ENCODE results near the gene KCND1.

Gene KCND1

DNA sequence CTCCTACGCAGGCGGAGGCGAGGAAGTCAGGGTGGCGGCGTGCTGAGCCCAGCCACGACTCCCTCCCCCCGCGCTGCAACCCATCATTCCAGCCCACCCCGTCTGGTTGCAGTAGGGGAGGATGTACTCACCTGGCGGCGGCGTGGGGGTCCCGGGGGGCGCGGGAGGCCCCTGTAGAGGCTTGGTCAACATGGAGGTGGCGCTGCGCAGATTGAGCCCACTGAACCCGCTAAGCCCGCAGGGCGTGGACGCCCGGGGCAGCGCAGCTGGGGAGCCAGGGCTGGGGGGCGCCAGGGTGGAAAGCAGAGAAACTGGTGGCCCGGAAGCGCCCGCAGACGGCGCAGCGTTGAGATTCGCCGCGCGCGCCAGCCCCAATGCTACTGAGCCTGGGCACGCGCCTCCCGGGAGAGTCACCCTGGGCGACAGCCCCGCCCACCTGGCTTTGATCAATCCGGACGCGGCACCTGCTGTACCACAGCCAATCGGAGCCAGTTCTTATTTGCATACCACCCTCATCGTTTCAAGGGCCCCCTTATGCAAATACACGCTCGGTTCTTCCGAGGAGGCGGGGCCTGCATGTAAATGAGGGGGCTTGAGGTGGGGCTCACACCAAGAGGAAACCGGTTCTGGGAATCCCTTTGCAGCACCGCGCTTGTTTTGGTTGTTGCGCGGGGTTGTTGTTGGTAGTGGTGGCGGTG is 52.9 kb downstream of the KCND1 start, which contains the start of gene PIM2:
PIM2 (minus strand) TSS at position 382 of the 698 bp plus-strand sequence; CDS start at position 192, 190 bp downstream.
- Histone ChIP-seq H3K27ac (ENCODE audit: low read depth, low read length) (peak within 1 kb of the TSS; percentile 41), H3K4me1 (ENCODE audit: control insufficient read depth in 5 of 5, insufficient read depth in 5 of 5, low read length in 5 of 5) (peaks cover 0 to 27% (median 26%) of the 10 kb centered on the region in 5 donors), H3K4me3 (ENCODE audit: low read depth in 1 of 5, low read length in 5 of 5) (peak within 1 kb of the TSS; percentile 43 to 64 (median 58)), H3K9me3 (ENCODE audit: control insufficient read depth in 5 of 5, low read length in 5 of 5) (no peaks in the 10 kb centered on the region), H3K9ac (ENCODE audit: low read length in 5 of 5) (peak within 1 kb of the TSS in 2 of 5 donors; percentile 17 to 45), H3K36me3 (ENCODE audit: control insufficient read depth in 5 of 5, insufficient read depth in 5 of 5, low read length in 5 of 5) (peaks cover 0 to 37% (median 19%) of the 10 kb centered on the region in 5 donors), H3K27me3 (ENCODE audit: control insufficient read depth in 5 of 5, insufficient read depth in 4 of 5, low read length in 5 of 5) (peaks cover 0 to 12% (median 4%) of the 10 kb centered on the region in 5 donors)

DNA sequence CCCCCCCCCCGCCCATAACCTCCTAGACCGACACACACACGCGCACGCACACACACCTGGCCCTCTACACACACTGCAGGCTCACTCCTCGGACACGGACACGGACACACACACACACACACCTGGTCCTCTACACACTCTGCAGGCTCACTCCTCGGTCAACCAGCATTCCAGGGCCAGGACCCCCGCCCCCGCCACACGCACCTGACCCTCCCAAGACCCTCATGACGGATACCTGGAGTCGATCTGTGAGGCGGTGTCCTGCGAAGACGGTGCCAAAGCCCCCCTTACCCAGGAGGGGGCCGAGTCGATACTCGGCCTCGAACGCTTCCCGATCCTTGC is 53.4 kb downstream of the KCND1 start:
- Histone ChIP-seq H3K4me1 (ENCODE audit: control insufficient read depth in 5 of 5, insufficient read depth in 5 of 5, low read length in 5 of 5) (peaks cover 0 to 27% (median 26%) of the 10 kb centered on the region in 5 donors), H3K27me3 (ENCODE audit: control insufficient read depth in 5 of 5, insufficient read depth in 4 of 5, low read length in 5 of 5) (peaks cover 0 to 8% (median 4%) of the 10 kb centered on the region in 5 donors), H3K9ac (ENCODE audit: low read length in 5 of 5) (peak overlapping the region in 1 of 5 donors; percentile 45), H3K9me3 (ENCODE audit: control insufficient read depth in 5 of 5, low read length in 5 of 5) (no peaks in the 10 kb centered on the region), H3K36me3 (ENCODE audit: control insufficient read depth in 5 of 5, insufficient read depth in 5 of 5, low read length in 5 of 5) (peaks cover 0 to 36% (median 14%) of the 10 kb centered on the region in 5 donors), H3K4me3 (ENCODE audit: low read depth in 1 of 5, low read length in 5 of 5) (peak overlapping the region; percentile 23 to 64 (median 57)), H3K27ac (ENCODE audit: low read depth, low read length) (peak overlapping the region; percentile 41)

- Histone ChIP-seq H3K4me1 (ENCODE audit: control insufficient read depth in 5 of 5, insufficient read depth in 5 of 5, low read length in 5 of 5) (peaks cover 0 to 28% (median 26%) of the 10 kb centered on the region in 5 donors), H3K36me3 (ENCODE audit: control insufficient read depth in 5 of 5, insufficient read depth in 5 of 5, low read length in 5 of 5) (peaks cover 0 to 27% (median 6%) of the 10 kb centered on the region in 5 donors), H3K4me3 (ENCODE audit: low read depth in 1 of 5, low read length in 5 of 5) (peak overlapping the region in 4 of 5 donors; percentile 11 to 64 (median 51)), H3K27ac (ENCODE audit: low read depth, low read length) (no peak overlapping the region), H3K27me3 (ENCODE audit: control insufficient read depth in 5 of 5, insufficient read depth in 4 of 5, low read length in 5 of 5) (peaks cover 0 to 8% (median 4%) of the 10 kb centered on the region in 5 donors), H3K9me3 (ENCODE audit: control insufficient read depth in 5 of 5, low read length in 5 of 5) (no peaks in the 10 kb centered on the region), H3K9ac (ENCODE audit: low read length in 5 of 5) (no peak overlapping the region)
Measured at GRCh38 chrX:48917139-48918001, 54.3 kb downstream of the KCND1 start.

DNA sequence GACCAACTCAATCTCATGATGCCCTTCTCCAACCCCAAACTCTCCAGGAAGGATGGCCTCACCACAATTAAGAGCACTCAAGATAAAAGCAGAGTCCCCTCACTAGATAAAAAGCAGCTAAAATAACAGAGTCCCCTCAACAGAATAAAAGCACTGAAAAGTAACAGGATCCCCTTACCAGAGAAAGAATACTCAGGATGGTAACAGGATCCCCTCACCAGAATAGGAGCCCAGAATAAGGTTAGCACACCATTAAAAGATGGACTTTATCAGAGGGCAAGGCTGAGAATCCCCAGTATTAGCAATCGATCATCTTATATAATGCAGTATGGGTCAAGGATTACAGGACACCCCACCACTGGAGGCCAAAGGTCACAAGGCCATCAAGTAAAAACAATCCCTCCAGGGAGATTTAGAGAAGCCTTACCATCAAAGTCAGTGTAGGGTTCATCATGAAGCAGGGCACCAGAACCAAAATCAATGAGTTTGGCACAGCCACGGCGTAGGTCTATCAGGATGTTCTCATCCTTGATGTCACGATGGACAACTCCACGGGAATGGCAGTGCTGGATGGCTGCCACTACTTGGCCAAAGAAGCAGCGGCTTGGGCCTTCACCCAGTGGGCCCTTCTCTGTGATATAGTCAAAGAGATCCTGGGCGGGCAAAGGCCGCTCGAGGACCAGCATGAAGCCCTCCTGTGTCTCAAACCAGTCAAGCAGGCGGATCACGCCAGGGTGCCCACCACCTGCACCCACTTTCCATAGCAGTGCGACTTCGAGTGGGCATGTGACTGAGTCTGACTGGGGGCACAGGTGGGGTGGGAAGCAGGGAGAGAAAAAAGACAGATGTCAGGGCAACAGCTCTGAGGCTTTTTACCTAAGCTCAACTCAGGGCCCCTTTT is 56.8 kb downstream of the KCND1 start:
- peaks cover 0 to 17% (median 2%) of the 10 kb centered on the region in 5 donors for H3K36me3 ChIP-seq (ENCODE audit: control insufficient read depth in 5 of 5, insufficient read depth in 5 of 5, low read length in 5 of 5)
- H3K9ac ChIP-seq (ENCODE audit: low read length in 5 of 5), result no peak overlapping the region
- H3K4me3 ChIP-seq (ENCODE audit: low read depth in 1 of 5, low read length in 5 of 5), result no peak overlapping the region
- H3K9me3 ChIP-seq (ENCODE audit: control insufficient read depth in 5 of 5, low read length in 5 of 5), result peaks cover 0 to 3% (median 0%) of the 10 kb centered on the region in 5 donors
- peaks cover 0 to 6% (median 2%) of the 10 kb centered on the region in 5 donors for H3K27me3 ChIP-seq (ENCODE audit: control insufficient read depth in 5 of 5, insufficient read depth in 4 of 5, low read length in 5 of 5)
- peaks cover 2 to 43% (median 34%) of the 10 kb centered on the region in 5 donors for H3K4me1 ChIP-seq (ENCODE audit: control insufficient read depth in 5 of 5, insufficient read depth in 5 of 5, low read length in 5 of 5)
- no peak overlapping the region for H3K27ac ChIP-seq (ENCODE audit: low read depth, low read length)

- H3K9ac ChIP-seq (ENCODE audit: low read length in 5 of 5), result no peak overlapping the region
- peaks cover 0 to 4% (median 2%) of the 10 kb centered on the region in 5 donors for H3K27me3 ChIP-seq (ENCODE audit: control insufficient read depth in 5 of 5, insufficient read depth in 4 of 5, low read length in 5 of 5)
- H3K9me3 ChIP-seq (ENCODE audit: control insufficient read depth in 5 of 5, low read length in 5 of 5), result peaks cover 0 to 3% (median 0%) of the 10 kb centered on the region in 5 donors
- no peak overlapping the region for H3K4me3 ChIP-seq (ENCODE audit: low read depth in 1 of 5, low read length in 5 of 5)
- H3K4me1 ChIP-seq (ENCODE audit: control insufficient read depth in 5 of 5, insufficient read depth in 5 of 5, low read length in 5 of 5), result peaks cover 2 to 35% (median 25%) of the 10 kb centered on the region in 5 donors
- peaks cover 0 to 21% (median 6%) of the 10 kb centered on the region in 5 donors for H3K36me3 ChIP-seq (ENCODE audit: control insufficient read depth in 5 of 5, insufficient read depth in 5 of 5, low read length in 5 of 5)
- H3K27ac ChIP-seq (ENCODE audit: low read depth, low read length), result no peak overlapping the region
Measured at GRCh38 chrX:48913605-48914366, 57.9 kb downstream of the KCND1 start.

DNA sequence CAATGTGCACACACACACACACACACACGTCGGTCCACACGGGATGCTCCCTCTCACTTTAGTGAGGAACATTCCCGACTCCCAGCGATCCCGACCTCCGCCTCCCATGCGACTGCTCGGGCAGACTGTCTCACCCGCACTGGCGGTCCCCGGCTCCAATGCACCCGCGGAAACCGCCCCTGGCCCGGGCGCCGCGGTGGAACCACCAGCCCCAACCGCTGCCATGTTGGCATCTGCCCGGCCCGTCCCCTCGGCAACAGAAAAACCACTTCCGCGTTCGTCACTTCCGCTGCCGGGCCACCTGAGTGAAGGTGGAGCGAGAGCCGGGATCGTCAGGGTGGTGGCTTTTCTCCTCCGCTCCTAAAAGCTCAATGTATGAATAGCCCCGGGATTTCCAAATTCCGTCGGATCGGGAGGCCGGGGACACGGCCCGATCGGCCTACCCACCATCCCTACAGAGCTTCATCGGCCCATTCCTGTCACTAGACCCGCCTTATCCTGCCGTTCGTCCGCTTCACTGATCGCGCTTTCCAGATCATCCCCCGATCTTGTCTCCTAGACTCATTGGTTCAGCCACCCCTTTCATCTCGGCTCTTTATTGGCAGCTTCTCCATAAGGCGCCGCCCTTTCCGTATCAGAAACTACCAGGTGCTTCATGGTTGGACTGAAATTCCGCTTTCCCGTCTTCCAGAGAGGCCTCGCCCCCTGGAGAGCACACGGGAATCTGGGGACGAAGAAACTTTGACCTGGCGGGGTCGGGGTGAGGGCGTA is 60.0 kb downstream of the KCND1 start, which contains the start of gene SLC35A2:
SLC35A2 (minus strand) TSS at position 235 of the 771 bp plus-strand sequence; CDS start at position 225, 10 bp downstream.
- H3K36me3 ChIP-seq (ENCODE audit: control insufficient read depth in 5 of 5, insufficient read depth in 5 of 5, low read length in 5 of 5), result peaks cover 0 to 27% (median 9%) of the 10 kb centered on the region in 5 donors
- H3K4me1 ChIP-seq (ENCODE audit: control insufficient read depth in 5 of 5, insufficient read depth in 5 of 5, low read length in 5 of 5), result peaks cover 2 to 16% (median 12%) of the 10 kb centered on the region in 5 donors

More for the DNA sequence above, 60.0 kb downstream of the KCND1 start, which contains the start of gene SLC35A2:
- Histone ChIP-seq H3K9me3 (ENCODE audit: control insufficient read depth in 5 of 5, low read length in 5 of 5) (peaks cover 0 to 3% (median 0%) of the 10 kb centered on the region in 5 donors), H3K27ac (ENCODE audit: low read depth, low read length) (no peak within 1 kb of the TSS), H3K4me3 (ENCODE audit: low read depth in 1 of 5, low read length in 5 of 5) (peak within 1 kb of the TSS; percentile 74 to 87 (median 81)), H3K27me3 (ENCODE audit: control insufficient read depth in 5 of 5, insufficient read depth in 4 of 5, low read length in 5 of 5) (peaks cover 0 to 4% (median 0%) of the 10 kb centered on the region in 5 donors), H3K9ac (ENCODE audit: low read length in 5 of 5) (peak within 1 kb of the TSS in 4 of 5 donors; percentile 57 to 86 (median 68))

Data from subcutaneous abdominal adipose tissue (tissue), 5 donors.